ENCODE data around the gene SPART. TPM values are rescaled to one million over a fixed set of nuclear protein-coding genes. Genes with fewer than 3 reads are reported as not detected.
A peak's percentile ranks its signal among the peaks of the same experiment; 100 is the strongest.

SPART gene
- total and polyA plus RNA-seq, 12 donors, result 15.9 to 49.8 (median 37.4) TPM

- H3K4me3 ChIP-seq, result no peak overlapping the region
- H3K27ac ChIP-seq, result no peak overlapping the region
- no peak for ATAC-seq
- no peak for DNase-seq
- H3K4me1 ChIP-seq, result no peaks in the 10 kb centered on the region
- peaks cover 0 to 3% (median 0%) of the 10 kb centered on the region in 7 donors for H3K27me3 ChIP-seq
- H3K36me3 ChIP-seq, result no peaks in the 10 kb centered on the region
- TF ChIP-seq, protein P1, sequence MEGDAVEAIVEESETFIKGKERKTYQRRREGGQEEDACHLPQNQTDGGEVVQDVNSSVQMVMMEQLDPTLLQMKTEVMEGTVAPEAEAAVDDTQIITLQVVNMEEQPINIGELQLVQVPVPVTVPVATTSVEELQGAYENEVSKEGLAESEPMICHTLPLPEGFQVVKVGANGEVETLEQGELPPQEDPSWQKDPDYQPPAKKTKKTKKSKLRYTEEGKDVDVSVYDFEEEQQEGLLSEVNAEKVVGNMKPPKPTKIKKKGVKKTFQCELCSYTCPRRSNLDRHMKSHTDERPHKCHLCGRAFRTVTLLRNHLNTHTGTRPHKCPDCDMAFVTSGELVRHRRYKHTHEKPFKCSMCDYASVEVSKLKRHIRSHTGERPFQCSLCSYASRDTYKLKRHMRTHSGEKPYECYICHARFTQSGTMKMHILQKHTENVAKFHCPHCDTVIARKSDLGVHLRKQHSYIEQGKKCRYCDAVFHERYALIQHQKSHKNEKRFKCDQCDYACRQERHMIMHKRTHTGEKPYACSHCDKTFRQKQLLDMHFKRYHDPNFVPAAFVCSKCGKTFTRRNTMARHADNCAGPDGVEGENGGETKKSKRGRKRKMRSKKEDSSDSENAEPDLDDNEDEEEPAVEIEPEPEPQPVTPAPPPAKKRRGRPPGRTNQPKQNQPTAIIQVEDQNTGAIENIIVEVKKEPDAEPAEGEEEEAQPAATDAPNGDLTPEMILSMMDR (IDR thresholded peaks at IDR 0.05), result no peak
- intact Hi-C loops (cut with DNase I), result loop anchor here in 5 of 10 donors (5.0 to 10.0 kb wide), 5 partner anchors 103 to 456 kb away; no protein-coding TSS in a partner anchor
- peaks cover 0 to 27% (median 0%) of the 10 kb centered on the region in 11 donors for H3K9me3 ChIP-seq
These were observed 57.3 kb downstream of the SPART start for GRCh38 chr13:36288794-36289391.

GRCh38 chr13:36286006-36286405, 60.2 kb downstream of the SPART start:
- Histone ChIP-seq H3K9me3 (peaks cover 0 to 27% (median 0%) of the 10 kb centered on the region in 11 donors), H3K27ac (no peak overlapping the region), H3K27me3 (no peaks in the 10 kb centered on the region), H3K4me1 (peaks cover 0 to 4% (median 0%) of the 10 kb centered on the region in 9 donors), H3K36me3 (no peaks in the 10 kb centered on the region), H3K4me3 (no peak overlapping the region)
- intact Hi-C loops (cut with DNase I), result loop anchor here in 5 of 10 donors (5.0 to 10.0 kb wide), 5 partner anchors 106 to 459 kb away; no protein-coding TSS in a partner anchor
- DNase-seq, result no peak
- no peak for ATAC-seq
- TF ChIP-seq, protein P1 (IDR thresholded peaks at IDR 0.05), result no peak
- 85 to 87% methylated on average over 2 of the region's 2 CpGs for WGBS, 2 donors

DNA sequence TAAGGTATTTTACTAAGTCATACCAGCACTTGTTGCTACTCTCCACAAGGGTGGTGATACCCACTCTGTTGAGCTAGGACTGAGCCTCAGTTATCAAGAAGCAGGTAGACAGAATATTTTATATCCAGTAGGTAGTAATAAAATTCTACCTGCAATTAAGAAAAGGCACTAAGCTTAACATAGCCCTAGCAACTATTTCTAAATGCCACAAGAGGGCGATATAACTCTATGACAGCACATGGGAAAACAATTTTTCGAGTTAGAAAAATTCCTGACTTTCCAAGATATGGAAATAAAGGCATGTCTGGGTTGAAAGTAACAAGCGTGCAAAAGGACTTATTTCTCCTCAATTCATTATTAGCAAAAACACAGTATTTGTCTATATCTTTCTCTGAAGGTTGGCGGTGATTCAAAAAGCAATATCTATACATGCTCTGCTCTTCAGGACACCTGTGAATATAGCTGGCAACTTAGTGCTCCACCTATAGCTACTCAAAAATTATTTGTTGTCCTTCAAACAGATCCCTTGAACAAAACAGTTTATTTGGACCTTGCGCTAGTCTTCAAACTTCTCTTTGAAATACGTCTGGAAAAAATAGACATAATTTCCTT, 63.3 kb downstream of the SPART start:
- 41 to 43% methylated on average over 6 of the region's 6 CpGs for WGBS, 2 donors
- no peak overlapping the region for H3K27ac ChIP-seq
- H3K4me1 ChIP-seq, result peaks cover 0 to 4% (median 0%) of the 10 kb centered on the region in 9 donors
- TF ChIP-seq, protein P1 (IDR thresholded peaks at IDR 0.05), result peak; percentile 55 to 86 (median 79)
- H3K4me3 ChIP-seq, result no peak overlapping the region
- peaks cover 0 to 4% (median 0%) of the 10 kb centered on the region in 11 donors for H3K9me3 ChIP-seq
- no peaks in the 10 kb centered on the region for H3K27me3 ChIP-seq
- intact Hi-C loops (cut with DNase I), result loop anchor here (2.0 to 10.0 kb wide), 7 partner anchors 112 to 462 kb away; no protein-coding TSS in a partner anchor
- H3K36me3 ChIP-seq, result no peaks in the 10 kb centered on the region
- peak in 2 of 8 donors; percentile 57 to 61 for ATAC-seq
- DNase-seq, result no peak

- no peaks in the 10 kb centered on the region for H3K9me3 ChIP-seq
- ATAC-seq (peak in 3 of 8 donors; percentile 54 to 60 (median 55)), DNase-seq (peak in 1 of 2 donors; percentile 48)
- H3K4me1 ChIP-seq, result no peaks in the 10 kb centered on the region
- intact Hi-C loops (cut with DNase I), result loop anchor here in 8 of 10 donors (1.0 to 5.0 kb wide), 3 partner anchors 283 to 297 kb away; no protein-coding TSS in a partner anchor
- TF ChIP-seq, protein P1 (IDR thresholded peaks at IDR 0.05), result peak; percentile 25 to 82 (median 63)
- no peak overlapping the region for H3K4me3 ChIP-seq
- H3K27me3 ChIP-seq, result no peaks in the 10 kb centered on the region
- H3K27ac ChIP-seq, result no peak overlapping the region
- WGBS, 2 donors, result 62 to 68% methylated on average over 3 of the region's 3 CpGs
- H3K36me3 ChIP-seq, result no peaks in the 10 kb centered on the region
These were observed 70.8 kb downstream of the SPART start for GRCh38 chr13:36275190-36276002.

Data from heart right ventricle (tissue), 16 donors.